Measurements from ENCODE around the gene SDCCAG8. TPM values are rescaled to one million over a fixed set of nuclear protein-coding genes. Genes with fewer than 3 reads are reported as not detected.

Gene SDCCAG8
- total and polyA plus RNA-seq, 2 of the 8 experiments (the other 6 are each of a cell fraction or from before 2014, with no cell fraction given): 15.6 to 21.0 TPM

DNA sequence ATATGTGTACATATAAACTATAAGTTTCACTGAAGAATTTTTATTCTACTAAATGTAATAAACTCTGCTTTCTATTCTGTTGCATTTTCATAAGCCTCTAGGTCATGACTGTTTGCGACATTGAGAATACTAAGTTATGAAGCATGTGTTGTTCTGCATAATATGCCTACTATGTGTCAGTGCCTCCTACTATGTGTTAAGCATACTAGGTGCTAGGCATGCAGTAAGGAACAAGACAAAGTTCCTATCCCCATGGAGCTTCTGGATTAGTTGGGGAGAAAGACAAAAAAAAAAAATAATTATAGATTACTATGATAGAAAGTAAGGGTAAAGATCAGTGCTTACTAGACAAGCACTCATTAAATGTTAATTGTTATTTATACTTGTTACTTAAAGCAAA is 1.3 kb downstream of the SDCCAG8 start (continued):
- TF ChIP-seq SIRT6 (IDR thresholded peaks at IDR 0.05; ENCODE audit: low read length): no peak
- TF ChIP-seq, protein P1, sequence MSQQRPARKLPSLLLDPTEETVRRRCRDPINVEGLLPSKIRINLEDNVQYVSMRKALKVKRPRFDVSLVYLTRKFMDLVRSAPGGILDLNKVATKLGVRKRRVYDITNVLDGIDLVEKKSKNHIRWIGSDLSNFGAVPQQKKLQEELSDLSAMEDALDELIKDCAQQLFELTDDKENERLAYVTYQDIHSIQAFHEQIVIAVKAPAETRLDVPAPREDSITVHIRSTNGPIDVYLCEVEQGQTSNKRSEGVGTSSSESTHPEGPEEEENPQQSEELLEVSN (IDR thresholded peaks at IDR 0.05): no peak

Data from H1 (cell line).